Stimulated activated CD8-positive, alpha-beta memory T cell treated with anti-CD3 and anti-CD28 coated beads, Interleukin-15, amount 100 ng/mL, for 48 hours (primary cell): ENCODE measurements around the gene RAP1GDS1.

Experiments used
- DNase-seq, 2 donors: peaks; one replicate each; pipeline ENCODE4 v3.0.0-alpha.2; 2020; ENCODE audit warnings: low read depth in 2 of 2

RAP1GDS1 gene, protein sequence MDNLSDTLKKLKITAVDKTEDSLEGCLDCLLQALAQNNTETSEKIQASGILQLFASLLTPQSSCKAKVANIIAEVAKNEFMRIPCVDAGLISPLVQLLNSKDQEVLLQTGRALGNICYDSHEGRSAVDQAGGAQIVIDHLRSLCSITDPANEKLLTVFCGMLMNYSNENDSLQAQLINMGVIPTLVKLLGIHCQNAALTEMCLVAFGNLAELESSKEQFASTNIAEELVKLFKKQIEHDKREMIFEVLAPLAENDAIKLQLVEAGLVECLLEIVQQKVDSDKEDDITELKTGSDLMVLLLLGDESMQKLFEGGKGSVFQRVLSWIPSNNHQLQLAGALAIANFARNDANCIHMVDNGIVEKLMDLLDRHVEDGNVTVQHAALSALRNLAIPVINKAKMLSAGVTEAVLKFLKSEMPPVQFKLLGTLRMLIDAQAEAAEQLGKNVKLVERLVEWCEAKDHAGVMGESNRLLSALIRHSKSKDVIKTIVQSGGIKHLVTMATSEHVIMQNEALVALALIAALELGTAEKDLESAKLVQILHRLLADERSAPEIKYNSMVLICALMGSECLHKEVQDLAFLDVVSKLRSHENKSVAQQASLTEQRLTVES

DNA sequence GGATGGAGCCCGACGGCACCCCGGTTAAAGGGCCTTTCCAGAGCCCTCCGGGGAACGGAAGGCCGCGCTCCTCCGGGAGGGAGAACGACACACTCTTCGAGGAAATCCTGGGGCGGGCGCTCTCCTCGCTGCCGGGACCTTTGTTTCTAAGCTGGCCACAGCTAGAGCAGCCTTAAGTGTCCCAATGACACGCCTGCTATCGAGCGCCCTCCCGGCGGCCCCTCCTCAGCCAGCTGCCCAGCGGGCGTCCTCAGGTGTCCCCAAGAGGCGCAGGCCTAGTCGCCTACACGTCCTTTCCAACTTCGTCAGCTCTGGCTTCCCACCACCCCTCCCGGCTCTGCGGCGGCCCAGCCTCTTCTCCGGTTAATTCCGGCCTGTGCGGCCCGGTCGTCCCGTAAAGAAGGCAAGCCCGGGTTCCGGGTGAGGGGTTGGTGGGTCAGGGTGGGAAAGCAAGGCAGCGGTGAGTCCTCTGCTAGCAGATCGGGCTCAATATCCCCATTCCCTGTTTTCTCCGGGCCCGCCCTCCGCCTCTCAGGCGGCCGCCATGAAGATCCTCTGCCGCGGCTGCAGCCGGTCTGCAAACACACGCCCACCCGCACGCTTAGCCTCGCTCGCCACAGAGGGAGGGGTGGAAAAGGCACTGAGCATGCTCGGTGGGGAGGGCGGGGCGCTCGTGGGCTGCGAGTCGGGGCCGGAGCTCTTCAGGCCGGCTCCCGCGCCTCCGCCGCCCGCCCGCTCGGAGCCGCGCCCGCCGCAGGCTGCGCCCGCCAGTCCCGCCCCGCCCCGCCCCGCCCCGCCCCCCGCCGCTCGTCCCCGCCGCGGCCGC is at the start of gene RAP1GDS1:
Gene RAP1GDS1, plus strand, starts transcription at position 806 of the 826 bp plus-strand sequence. CDS start 182 bp downstream, outside the sequence.
- peak; percentile 91 to 93 for DNase-seq

DNA sequence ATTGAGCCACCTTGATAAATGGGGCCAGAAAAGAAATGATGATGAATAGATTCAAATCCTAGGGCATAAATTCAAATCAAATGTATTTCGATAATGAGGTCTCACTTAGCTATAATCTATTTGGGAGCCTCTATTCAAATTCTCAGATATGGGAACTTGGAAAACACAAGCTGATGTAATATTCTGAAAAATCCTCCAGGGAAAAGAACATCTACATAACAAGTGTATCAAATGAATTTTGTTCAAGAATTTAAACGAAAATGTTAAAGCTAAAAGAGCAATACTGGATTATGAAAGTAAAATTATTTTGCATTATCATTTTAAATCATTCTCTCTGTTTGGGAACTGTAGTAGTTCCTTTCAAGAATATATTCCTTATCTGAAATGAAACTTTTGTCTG is 38.9 kb upstream of the RAP1GDS1 start:
- DNase-seq, result no peak

DNA sequence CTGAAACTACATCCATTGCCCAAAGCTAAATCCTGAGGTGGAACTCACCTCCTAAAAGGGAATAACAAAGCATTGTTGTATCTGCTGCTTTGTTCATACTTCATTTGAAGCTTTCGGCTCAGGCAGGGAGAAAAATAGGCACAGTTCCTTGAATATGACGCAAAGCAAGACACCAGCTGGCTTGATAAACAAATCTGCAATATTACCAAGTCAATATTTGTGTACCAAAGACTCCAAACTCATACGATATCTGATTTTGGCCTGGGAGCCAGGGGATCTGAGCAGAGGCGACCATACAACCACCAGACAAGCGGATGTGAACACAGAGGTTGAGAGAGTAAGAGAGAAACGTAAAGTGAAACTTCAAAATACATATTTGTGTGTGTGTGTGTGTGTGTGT is 34.8 kb upstream of the RAP1GDS1 start:
- DNase-seq, result no peak

DNA sequence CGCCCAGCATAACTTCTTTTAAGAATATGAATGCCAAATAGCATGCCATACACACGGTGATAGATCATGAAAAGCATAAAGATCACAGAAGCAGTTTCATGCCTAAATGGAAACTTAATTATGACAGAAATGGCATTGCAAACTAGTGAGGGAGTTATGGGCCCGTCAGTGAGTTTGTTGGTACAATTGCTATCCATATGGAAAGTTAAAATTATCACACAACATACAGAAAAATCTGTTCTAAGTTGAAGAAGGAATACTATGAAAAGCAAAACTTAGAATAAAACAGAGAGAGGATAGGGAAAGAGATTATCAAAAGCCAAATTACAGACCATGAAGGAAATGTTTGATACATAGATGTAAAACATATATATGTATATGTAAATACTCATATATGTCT is 30.2 kb upstream of the RAP1GDS1 start:
- no peak for DNase-seq

DNA sequence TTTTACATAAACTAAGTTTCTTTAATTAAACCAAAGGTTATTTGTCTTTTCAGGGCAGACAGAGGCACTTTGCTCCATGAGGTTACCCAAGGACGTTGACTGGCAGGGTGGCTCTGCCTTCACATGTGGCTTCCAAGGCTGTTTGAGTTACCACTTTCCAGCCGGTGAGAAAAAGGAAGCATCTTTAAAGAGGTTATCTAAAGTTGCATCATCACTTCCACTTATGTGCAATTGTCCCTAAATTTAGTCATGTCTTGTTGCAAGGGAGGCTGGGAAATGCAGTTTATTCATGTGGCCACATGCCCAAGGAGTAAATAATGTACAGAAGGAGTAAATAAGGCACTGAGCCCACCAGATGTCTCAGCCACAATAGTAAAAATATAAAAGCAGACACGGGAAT is 29.0 kb upstream of the RAP1GDS1 start:
- DNase-seq, result no peak

DNA sequence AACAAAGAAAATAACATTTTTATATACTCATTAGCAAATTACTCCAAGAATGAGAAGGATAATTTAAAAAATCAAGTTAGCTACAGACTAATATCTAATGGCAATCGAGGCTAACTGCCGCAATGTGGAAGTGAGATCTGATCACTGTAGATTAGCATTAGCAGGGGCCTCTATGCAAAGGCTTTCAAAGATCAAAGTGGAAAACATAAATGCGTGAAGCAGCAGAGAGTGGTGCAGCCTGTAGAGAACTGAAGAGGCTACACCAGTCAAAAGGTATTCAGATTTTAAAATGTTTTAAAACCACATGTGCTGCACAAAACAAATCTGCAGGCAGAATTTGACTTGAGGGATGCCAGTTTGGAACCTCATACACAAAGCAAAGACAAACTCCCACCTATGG is 24.0 kb upstream of the RAP1GDS1 start:
- DNase-seq, result no peak

DNA sequence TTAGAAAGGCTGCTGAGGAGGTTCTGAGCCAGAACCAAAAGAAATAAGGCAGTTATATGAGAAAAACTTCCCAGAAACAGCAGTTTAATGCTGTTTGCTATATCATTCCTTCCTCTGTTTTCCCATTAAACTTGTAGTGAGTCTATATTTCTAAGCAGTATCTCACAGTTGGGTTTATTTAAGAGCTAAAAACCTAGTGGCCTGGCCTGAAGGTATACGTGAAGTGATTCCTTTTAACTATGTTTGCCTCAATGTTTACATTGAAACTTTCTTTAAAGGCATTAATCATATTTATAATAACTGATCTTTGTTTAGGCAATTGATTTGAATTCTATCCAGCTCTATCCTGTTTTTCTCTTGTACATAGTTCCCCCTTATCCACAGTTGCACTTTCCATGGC is 19.1 kb upstream of the RAP1GDS1 start:
- no peak for DNase-seq

DNA sequence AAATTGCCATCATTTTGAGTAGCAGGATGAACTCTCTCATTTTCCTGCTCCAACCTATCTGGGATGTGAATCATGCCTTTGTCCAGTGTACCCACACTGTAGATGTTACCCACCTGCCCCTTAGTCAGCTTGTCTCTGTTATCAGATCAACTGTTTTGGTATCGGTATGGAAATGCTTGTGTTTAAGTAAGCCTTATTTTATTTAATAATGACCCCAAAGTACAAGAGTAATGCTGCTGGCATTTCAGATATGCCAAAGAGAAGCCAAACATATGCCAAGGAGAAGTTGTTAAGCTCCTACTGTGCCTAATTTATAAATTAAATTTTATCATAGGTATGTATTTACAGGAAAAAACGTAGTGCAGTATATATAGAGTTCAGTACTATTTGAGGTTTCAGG is 18.6 kb upstream of the RAP1GDS1 start:
- no peak for DNase-seq

DNA sequence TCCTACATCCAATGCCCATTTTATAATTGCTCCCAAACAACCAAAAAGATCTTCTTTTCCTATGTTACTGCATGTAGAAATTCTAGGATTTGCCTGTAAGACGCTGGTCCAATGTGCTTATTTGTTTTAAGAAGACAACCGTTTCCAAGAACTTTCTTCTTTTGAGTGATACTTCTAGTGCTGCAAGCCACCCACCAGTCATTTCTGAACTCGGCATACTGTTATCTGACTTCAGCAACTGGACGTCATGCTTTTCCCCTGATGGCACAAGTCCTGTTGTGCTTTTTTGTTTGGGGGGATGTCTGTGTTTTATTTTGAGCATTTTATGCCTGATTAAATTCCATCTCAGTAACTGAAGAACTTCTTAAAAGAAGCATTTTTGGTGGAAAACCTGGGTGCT is 16.0 kb upstream of the RAP1GDS1 start:
- no peak for DNase-seq

DNA sequence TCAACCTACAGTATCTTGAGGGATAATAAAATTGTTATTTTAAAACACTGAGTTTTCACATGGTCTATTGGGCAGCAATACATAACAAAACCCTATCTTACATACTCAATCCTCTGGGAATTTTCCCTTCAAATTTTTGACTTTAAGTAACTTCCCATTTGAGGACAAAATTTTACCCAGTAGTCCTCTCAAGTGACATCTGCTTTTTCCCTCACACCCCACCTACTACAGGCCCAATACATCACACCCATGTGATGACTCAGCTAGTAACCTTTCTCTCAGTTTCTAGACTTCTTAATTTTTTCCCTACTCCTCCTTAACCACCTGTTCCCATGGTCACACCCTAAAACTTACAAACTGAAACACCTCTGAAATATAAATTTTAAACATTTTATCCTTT is 12.2 kb upstream of the RAP1GDS1 start:
- no peak for DNase-seq

DNA sequence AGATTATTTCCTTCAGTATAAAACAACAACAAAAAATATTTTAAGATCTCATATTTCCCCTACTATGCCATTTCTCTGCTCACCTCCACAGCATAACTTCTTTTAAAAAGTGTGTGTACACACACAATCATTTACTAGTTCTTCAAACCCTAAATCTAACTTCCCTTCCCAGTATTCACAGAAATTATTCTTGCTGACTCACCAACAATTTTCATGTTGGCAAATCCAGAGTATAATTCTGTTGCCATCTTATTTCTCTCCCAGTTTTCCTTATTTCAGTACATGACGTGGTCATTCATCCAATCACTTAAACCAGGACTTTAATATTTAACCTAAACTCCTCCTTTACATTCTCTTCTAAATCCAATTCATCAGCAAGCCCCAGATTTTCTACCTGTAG is 11.4 kb upstream of the RAP1GDS1 start:
- no peak for DNase-seq

DNA sequence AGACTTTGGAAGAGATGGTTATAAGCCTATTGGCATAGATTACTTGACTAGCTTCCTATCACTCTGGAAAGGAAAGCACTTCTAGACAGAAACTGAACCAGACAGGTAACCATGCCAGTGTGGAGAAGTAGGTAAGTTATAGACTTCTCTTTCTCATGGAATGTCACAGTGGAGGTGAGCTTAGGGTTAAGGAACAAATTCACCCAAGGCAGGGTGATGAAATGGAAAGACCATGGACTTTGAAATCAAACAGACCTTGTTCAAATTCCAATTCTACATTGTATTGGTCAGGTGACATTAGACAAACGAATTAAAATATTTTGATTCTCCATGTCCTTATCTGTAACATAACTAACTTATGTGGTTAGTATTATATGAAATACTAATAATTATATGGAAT is 7.7 kb upstream of the RAP1GDS1 start:
- DNase-seq, result no peak

DNA sequence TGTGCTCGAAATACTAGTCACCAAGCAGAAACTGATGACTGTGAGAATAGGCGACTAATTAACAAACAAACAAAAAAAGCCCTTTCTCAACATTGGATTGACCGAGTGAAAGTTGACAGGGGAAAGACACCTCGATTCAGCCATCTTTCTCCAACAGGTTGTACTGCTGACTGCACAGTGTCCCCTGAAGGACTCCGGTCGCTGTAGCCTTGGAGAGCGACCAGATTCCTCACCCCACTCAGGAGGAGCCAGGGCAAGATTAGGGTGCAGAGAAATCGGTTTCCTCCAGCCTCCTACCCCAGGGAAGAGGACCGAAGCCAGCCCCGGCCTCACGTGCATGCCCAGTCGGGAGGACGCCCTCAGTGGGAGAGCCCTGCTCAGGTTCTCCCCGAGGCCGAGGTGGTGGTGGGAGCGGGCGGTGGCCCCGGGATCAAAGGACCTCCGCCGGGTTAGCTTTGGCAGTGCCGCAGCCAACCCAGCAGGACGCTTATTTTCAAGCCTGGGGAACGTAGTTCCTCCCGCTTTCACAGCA is 1.1 kb upstream of the RAP1GDS1 start:
- DNase-seq, result peak; percentile 3 to 7

DNA sequence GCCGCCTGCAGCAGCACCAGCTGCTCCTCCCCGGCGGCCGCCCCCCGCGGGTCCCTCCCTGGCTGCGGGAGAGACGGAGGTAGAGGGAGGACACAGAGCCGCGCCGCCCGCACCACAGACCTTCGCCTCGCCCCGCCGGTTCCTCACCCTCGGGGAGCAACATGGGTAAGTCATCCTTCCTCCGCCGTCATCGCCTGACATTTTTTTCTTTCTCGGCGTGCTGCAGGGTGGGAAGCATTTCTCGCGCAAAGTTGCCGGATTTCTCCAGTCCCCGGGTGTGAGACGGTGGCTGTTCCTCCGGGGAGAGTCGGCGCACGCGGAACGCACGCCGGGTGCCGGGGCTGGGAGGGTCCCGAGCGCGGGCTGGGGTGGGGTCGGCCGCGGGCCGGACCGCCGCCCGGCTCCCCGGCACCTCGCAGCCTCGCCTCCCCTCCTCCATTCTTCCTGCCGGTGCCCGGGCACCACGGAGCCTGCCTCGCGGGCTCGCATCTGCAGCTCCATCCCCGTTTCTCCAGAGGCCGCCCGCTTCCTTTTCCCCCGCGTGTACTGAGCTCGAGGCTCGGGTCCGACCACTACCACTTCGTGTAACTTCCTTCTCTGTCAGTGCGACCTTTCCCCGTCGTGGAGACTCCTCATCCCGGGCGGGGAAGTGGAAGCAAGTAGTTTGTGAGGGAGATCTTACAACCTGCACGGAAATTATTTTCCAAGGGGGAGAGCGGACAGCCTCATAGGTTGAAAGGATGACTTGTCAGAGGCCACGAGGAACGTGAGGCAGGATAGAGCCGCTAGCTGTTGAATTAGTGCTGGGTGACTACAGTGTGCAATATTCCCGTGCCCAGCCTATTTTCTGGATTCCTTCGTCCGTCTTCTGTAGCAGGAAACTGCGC is 464 bp downstream of the RAP1GDS1 start:
- DNase-seq, result peak; percentile 12 to 23

DNA sequence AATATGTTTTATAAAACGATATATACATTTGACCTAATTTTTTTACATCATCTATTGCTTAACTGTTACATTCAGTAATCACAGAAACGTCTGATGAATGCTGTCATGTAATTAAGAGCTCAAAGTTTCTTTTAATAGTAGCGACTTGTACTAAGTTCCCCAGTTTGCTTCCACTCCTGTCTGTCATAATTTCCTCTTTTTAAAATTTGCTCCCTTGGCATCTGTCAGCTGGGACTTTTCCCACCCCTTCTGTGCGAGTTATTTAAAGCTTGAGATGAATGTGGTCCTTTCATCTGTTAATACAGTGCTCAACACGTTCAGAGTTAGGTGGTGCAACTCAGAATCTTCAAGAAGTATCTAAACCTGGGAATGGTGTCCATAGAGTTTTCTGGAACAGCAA is 1.2 kb downstream of the RAP1GDS1 start:
- DNase-seq, result no peak

DNA sequence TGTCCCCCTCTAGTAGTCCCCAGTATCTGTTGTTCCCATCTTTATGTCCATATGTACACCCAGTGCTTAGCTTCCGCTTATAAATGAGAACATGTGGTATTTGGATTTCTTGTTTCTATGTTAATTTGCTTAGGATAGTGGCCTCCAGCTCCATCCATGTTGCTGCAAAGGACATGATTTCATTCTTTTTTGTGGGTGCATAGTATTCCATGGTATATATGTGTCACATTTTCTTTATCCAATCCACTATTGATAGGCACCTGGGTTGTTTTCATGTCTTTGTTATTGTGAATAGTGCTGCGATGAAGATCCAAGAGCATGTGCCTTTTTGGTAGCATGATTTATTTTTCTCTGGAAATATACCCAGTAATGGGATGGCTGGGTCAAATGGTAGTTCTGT is 6.3 kb downstream of the RAP1GDS1 start:
- DNase-seq, result no peak

DNA sequence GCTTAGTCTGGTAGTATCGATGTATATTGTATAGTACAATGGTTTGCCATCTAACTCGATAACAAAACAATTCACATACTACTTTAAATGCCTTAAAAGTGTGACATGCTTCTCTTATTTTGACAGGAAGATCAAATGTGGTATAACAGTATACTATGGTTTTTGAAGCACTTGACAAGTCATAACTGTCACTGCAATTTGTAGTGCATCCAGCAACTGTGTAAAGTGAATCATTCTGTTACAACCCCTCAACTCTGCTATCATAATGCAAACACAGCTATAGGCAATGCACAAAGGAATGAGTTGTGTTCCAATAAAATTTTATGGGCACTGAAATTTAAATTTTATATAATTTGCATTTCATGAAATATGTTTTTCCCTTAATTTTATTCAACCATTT is 14.0 kb downstream of the RAP1GDS1 start:
- no peak for DNase-seq

DNA sequence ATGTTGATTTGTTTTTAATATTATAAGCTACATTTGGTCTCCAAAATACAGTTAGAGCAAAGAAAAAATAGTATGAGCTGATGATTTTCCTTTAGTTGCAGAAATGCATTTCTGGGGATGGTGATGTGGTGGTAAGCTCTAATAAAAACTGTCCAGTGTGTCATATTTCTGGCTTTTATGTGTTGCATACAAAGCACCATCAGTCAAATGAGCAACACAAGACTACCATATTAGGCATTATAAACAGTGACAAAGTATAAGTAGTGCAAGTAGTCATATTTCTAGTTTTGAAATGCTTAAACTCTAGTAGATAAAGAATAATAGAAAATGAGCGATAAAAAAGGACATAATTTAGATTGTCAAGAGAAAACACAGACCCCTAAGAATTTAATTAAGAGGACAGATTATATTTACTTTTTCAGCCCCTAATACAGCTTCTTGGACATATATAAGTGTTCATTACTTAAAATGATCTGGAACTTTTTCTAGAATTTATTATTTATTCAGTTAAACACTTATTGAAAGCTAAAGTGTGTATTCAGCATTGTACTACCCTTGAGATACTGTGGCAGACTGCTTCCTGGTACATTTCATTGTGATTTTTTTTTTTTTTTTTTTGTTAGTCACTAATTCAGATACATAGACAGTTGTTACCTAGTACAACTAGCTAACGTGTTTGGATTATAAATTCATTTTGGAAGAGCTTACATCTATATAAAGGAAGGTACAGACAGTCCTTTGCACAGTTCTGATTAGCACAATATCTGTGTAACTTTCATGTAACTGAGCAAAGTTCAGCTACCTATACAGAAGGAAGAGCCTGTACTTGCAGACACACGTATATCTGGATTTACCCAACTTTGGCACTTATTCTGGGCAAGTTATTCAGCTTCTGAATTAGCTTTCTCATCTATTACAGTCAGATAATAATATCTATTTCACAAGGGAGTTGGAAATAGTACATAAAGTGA is 22.3 kb downstream of the RAP1GDS1 start:
- DNase-seq, result no peak

DNA sequence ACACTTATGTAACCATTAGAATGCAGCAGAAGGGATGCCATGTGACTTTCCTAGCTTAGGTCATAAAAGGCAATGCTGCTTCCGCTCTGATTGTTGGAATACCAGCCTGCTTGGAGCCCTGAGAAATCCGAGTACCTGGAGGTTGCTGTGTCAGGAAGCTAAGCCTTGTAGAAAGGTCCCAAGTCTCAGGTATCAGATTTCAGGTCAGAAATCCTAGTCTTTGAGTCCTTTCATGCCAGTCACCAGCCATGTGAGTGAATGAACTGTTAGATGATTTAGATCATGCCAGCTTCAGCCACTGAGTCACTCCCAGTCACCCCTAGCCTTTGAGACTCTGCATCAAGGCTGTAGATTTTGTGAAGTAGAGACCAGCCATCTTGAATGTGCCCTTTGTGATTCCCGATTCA is 23.5 kb downstream of the RAP1GDS1 start:
- no peak for DNase-seq

DNA sequence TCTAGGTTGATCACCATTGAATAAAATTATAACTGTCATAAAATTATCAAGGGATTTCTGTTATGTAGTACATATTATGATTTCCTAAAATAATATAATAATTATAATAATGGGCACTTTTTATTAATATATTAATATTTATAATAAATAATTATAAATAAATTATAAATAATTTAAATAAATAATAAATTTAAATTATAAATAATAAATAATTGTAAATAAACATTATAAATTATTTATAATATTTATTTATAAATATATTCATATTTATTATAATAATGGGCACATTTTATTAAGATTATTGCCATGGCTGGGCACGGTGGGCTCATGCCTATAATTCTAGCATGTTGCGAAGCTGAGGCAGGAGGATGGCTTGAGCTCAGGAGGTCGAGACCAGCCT is 24.5 kb downstream of the RAP1GDS1 start:
- no peak for DNase-seq
